Panc1 (cell line): ENCODE results near the gene KCNIP4. TPM values are rescaled to one million over a fixed set of nuclear protein-coding genes. Genes with fewer than 3 reads are reported as not detected.

ENCODE experiments used
- ATAC-seq: fragments of 200-7000 bp; cut with Tn5 transposase; 2 replicates; pipeline ENCODE4 v1.9.1; 2020; ENCODE audit warnings: mild to moderate bottlenecking, moderate library complexity
- BruUV-seq: library from RNA; stranded (reverse); fragments of 400-500 nt; replicated peaks from 2 replicates; lab custom pipeline; 2021; lab: Mats Ljungman, UMichigan
- CTCF ChIA-PET: fragments of 300-600 bp; sonication (Branson Sonifier 250); formaldehyde crosslinking; loops from one replicate; lab custom pipeline; 2022; ENCODE audit warnings: antibody characterized with exemption; lab: Charles Lee
- POLR2A ChIA-PET: fragments of 300-600 bp; sonication (Branson Sonifier 250); formaldehyde crosslinking; loops from one replicate; lab custom pipeline; 2022; ENCODE audit warnings: antibody characterized with exemption; lab: Charles Lee
- DNase-seq: peaks from one replicate; pipeline ENCODE4 v3.0.0-alpha.2; 2010; ENCODE audit warnings: low read depth, low spot score
- H3K27ac ChIP-seq: 2 replicates; pipeline ENCODE4 v1.5.1; 2011; ENCODE audit warnings: mild to moderate bottlenecking, low read length, inconsistent platforms
- H3K27me3 ChIP-seq: fragments of 200-500 bp; sonication (Bioruptor generic); 2 replicates; pipeline ENCODE4 v1.6.0; 2014; ENCODE audit warnings: low read length, inconsistent platforms; ENCODE audit not compliant: control insufficient read depth, insufficient read depth
- H3K36me3 ChIP-seq: fragments of 200-500 bp; sonication (Bioruptor generic); 2 replicates; pipeline ENCODE4 v1.5.1; 2014; ENCODE audit warnings: inconsistent platforms, mild to moderate bottlenecking, low read length, moderate library complexity; ENCODE audit not compliant: control insufficient read depth, insufficient read depth
- H3K4me1 ChIP-seq: 2 replicates; pipeline ENCODE4 v1.5.1; 2011; ENCODE audit warnings: inconsistent platforms, mild to moderate bottlenecking, low read length, moderate library complexity; ENCODE audit not compliant: control insufficient read depth, insufficient read depth
- H3K4me3 ChIP-seq, 2 experiments: 2 replicates each; pipeline ENCODE4 v1.5.1; 2011 to 2012; ENCODE audit warnings: low read depth in 2 of 2, low read length in 2 of 2, mild to moderate bottlenecking in 2 of 2, inconsistent platforms in 1 of 2, moderate library complexity in 1 of 2
- H3K9me3 ChIP-seq: fragments of 200-500 bp; sonication (Bioruptor generic); 2 replicates; pipeline ENCODE4 v1.5.1; 2014; ENCODE audit warnings: low read depth, mild to moderate bottlenecking, inconsistent platforms, low read length, moderate library complexity; ENCODE audit not compliant: control insufficient read depth, insufficient read depth
- CTCF ChIP-seq: fragments of 450-650 bp; IDR thresholded peaks from 2 replicates; pipeline ENCODE4 v1.5.1; 2017; ENCODE audit warnings: mild to moderate bottlenecking
- POLR2AphosphoS5 ChIP-seq: IDR thresholded peaks from 2 replicates; pipeline ENCODE4 v1.6.1; 2012; ENCODE audit warnings: mild to moderate bottlenecking, low read depth, low read length, moderate library complexity
- REST ChIP-seq, 2 experiments: IDR thresholded peaks; 2 replicates each; pipeline ENCODE4 v1.6.1; 2011 to 2012; ENCODE audit warnings: low read depth in 2 of 2, control low read depth in 1 of 2, low read length in 1 of 2, mild to moderate bottlenecking in 1 of 2, moderate library complexity in 1 of 2; ENCODE audit not compliant: insufficient read depth in 1 of 2
- SIN3A ChIP-seq: IDR thresholded peaks from 2 replicates; pipeline ENCODE4 v1.6.1; 2012; ENCODE audit warnings: low read depth, mild to moderate bottlenecking, low read length, moderate library complexity, borderline replicate concordance; ENCODE audit not compliant: insufficient read depth
- TCF7L2 ChIP-seq: IDR thresholded peaks from 2 replicates; pipeline ENCODE4 v1.6.1; 2011; ENCODE audit warnings: mild to moderate bottlenecking, low read depth, low read length, inconsistent platforms
- in situ Hi-C: cut with HindIII; loops from 2 replicates; pipeline ENCODE4 v1.10.0; 2016; ENCODE audit warnings: low sequenced_read_pairs, low pct_unique_long_range_greater_than_20kb
- intact Hi-C: fragments of 100-400 bp; cut with micrococcal nuclease; formaldehyde crosslinking; loops from one replicate; pipeline ENCODE4 v1.10.0; 2022; ENCODE audit not compliant: unreplicated experiment
- total RNA-seq: library from RNA; stranded (reverse); gene quantifications from one replicate; pipeline ENCODE4 v1.2.1, GENCODE V29; 2021; ENCODE audit not compliant: unreplicated experiment

Gene KCNIP4
- total RNA-seq, 1 experiment from 2014 or later = not detected

GRCh38 chr4:21826071-21826470, 122.5 kb downstream of the KCNIP4 start:
- ChIA-PET POLR2A (no interaction called here), CTCF (no interaction called here)
- no peak for TF ChIP-seq REST (IDR thresholded peaks at IDR 0.05; ENCODE audit: insufficient read depth in 1 of 2, low read depth in 2 of 2, low read length in 1 of 2)
- no peak for TF ChIP-seq SIN3A
- no peak for TF ChIP-seq POLR2AphosphoS5
- no peak for TF ChIP-seq CTCF
- no peak for TF ChIP-seq TCF7L2
- ATAC-seq (no peak), DNase-seq (no peak)
- H3K27ac ChIP-seq = no peak overlapping the region
- no TSS peak for BruUV-seq
- H3K36me3 ChIP-seq = no peaks in the 10 kb centered on the region
- no peaks in the 10 kb centered on the region for H3K27me3 ChIP-seq
- intact Hi-C loops (no loop called here), in situ Hi-C loops (no loop called here)
- no peaks in the 10 kb centered on the region for H3K9me3 ChIP-seq
- H3K4me1 ChIP-seq = no peaks in the 10 kb centered on the region
- no peak overlapping the region for H3K4me3 ChIP-seq

GRCh38 chr4:21819086-21819485, 129.5 kb downstream of the KCNIP4 start:
- Histone ChIP-seq H3K27ac (no peak overlapping the region), H3K4me3 (no peak overlapping the region), H3K36me3 (no peaks in the 10 kb centered on the region), H3K27me3 (no peaks in the 10 kb centered on the region), H3K4me1 (no peaks in the 10 kb centered on the region), H3K9me3 (no peaks in the 10 kb centered on the region)
- DNase-seq = no peak
- CTCF ChIA-PET = no interaction called here
- POLR2A ChIA-PET = no interaction called here
- in situ Hi-C loops = no loop called here
- no TSS peak for BruUV-seq
- intact Hi-C loops = no loop called here
- ATAC-seq = no peak
- no peak for TF ChIP-seq TCF7L2
- TF ChIP-seq REST (IDR thresholded peaks at IDR 0.05; ENCODE audit: insufficient read depth in 1 of 2, low read depth in 2 of 2, low read length in 1 of 2) = no peak
- no peak for TF ChIP-seq SIN3A
- TF ChIP-seq CTCF = no peak
- no peak for TF ChIP-seq POLR2AphosphoS5
